ENCODE measurements around the gene DENND4A. TPM values are rescaled to one million over a fixed set of nuclear protein-coding genes. Genes with fewer than 3 reads are reported as not detected.

Gene DENND4A
- total and polyA plus RNA-seq, 9 of the 15 experiments (the other 6 are each of a cell fraction or from before 2014, with no cell fraction given): 6.8 to 32.3 (median 19.9) TPM

DNA sequence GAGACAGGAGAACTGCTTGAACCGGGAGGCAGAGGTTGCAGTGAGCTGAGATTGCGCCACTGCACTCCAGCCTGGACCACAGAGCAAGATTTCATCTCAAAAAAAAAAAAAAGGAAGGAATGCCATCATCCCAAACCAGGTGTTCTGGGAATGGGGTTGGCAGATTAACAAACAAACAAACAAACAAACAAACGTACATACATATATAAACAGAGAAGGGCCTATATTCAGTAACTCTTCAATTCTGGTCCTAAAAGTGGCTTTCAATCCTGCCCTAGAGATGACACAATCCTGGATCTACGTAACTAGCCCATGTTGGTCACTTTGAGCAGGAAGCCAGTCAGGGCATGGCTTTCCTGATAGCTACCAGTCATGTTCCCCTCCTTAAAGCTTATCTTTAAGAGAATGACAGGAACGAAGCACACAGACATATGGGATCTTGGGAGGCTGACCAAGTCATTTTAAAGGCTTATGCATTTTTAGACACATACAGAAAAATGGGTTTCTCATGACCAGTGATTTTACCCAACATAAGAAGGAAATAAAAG lies 47.3 kb upstream of the DENND4A start (continued):
- TF ChIP-seq L3MBTL2 (IDR thresholded peaks at IDR 0.05) (peak; percentile 30; the same call in 1 of the 2 replicates), GABPB1 (CRISPR knock-in tag; IDR thresholded peaks at IDR 0.05) (no peak), ZNF436 (CRISPR knock-in tag; IDR thresholded peaks at IDR 0.05) (no peak), ZC3H4 (CRISPR knock-in tag; IDR thresholded peaks at IDR 0.05; ENCODE audit: borderline replicate concordance) (no peak), C11orf30 (IDR thresholded peaks at IDR 0.05; ENCODE audit: low read depth) (no peak), SMC3 (conservative IDR thresholded peaks at IDR 0.05; ENCODE audit: insufficient read depth, low read depth, low read length) (no peak), ZNF124 (CRISPR knock-in tag; IDR thresholded peaks at IDR 0.05) (no peak), BRD4 (IDR thresholded peaks at IDR 0.05) (no peak), ZNF644 (tag; IDR thresholded peaks at IDR 0.05; ENCODE audit: low read depth) (no peak), MTA3 (IDR thresholded peaks at IDR 0.05; ENCODE audit: borderline replicate concordance) (peak; percentile 82), SIX5 (IDR thresholded peaks at IDR 0.05; ENCODE audit: borderline replicate concordance in 1 of 2, insufficient read depth in 1 of 2, low read depth in 1 of 2, low read length in 2 of 2) (no peak), JUNB (CRISPR knock-in tag; conservative IDR thresholded peaks at IDR 0.05) (no peak), ZNF764 (CRISPR knock-in tag; IDR thresholded peaks at IDR 0.05; ENCODE audit: low read depth) (no peak), ILF3 (IDR thresholded peaks at IDR 0.05; ENCODE audit: borderline replicate concordance) (no peak), ZNF253 (CRISPR knock-in tag; conservative IDR thresholded peaks at IDR 0.05) (no peak), FOSL1 (tag; conservative IDR thresholded peaks at IDR 0.05) (peak; percentile 51)
- TF ChIP-seq, protein P1, sequence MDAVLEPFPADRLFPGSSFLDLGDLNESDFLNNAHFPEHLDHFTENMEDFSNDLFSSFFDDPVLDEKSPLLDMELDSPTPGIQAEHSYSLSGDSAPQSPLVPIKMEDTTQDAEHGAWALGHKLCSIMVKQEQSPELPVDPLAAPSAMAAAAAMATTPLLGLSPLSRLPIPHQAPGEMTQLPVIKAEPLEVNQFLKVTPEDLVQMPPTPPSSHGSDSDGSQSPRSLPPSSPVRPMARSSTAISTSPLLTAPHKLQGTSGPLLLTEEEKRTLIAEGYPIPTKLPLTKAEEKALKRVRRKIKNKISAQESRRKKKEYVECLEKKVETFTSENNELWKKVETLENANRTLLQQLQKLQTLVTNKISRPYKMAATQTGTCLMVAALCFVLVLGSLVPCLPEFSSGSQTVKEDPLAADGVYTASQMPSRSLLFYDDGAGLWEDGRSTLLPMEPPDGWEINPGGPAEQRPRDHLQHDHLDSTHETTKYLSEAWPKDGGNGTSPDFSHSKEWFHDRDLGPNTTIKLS (IDR thresholded peaks at IDR 0.05; ENCODE audit: borderline replicate concordance, low read depth): no peak
- TF ChIP-seq, protein P2, sequence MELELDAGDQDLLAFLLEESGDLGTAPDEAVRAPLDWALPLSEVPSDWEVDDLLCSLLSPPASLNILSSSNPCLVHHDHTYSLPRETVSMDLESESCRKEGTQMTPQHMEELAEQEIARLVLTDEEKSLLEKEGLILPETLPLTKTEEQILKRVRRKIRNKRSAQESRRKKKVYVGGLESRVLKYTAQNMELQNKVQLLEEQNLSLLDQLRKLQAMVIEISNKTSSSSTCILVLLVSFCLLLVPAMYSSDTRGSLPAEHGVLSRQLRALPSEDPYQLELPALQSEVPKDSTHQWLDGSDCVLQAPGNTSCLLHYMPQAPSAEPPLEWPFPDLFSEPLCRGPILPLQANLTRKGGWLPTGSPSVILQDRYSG (tag; conservative IDR thresholded peaks at IDR 0.05; ENCODE audit: low read depth): no peak
- TF ChIP-seq, protein P3, sequence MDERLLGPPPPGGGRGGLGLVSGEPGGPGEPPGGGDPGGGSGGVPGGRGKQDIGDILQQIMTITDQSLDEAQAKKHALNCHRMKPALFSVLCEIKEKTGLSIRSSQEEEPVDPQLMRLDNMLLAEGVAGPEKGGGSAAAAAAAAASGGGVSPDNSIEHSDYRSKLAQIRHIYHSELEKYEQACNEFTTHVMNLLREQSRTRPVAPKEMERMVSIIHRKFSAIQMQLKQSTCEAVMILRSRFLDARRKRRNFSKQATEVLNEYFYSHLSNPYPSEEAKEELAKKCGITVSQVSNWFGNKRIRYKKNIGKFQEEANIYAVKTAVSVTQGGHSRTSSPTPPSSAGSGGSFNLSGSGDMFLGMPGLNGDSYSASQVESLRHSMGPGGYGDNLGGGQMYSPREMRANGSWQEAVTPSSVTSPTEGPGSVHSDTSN (CRISPR knock-in tag; IDR thresholded peaks at IDR 0.05; ENCODE audit: low read depth): no peak
- TF ChIP-seq, protein P3 (tag; conservative IDR thresholded peaks at IDR 0.05; ENCODE audit: low read depth): 0 out of 2 replicates have a peak, but pooled peaks have one; percentile 19
- TF ChIP-seq, protein P4, sequence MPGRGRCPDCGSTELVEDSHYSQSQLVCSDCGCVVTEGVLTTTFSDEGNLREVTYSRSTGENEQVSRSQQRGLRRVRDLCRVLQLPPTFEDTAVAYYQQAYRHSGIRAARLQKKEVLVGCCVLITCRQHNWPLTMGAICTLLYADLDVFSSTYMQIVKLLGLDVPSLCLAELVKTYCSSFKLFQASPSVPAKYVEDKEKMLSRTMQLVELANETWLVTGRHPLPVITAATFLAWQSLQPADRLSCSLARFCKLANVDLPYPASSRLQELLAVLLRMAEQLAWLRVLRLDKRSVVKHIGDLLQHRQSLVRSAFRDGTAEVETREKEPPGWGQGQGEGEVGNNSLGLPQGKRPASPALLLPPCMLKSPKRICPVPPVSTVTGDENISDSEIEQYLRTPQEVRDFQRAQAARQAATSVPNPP (IDR thresholded peaks at IDR 0.05; ENCODE audit: borderline replicate concordance, insufficient read depth, insufficient read length): no peak
